ENCODE data around the gene CLEC4D. TPM values are rescaled to one million over a fixed set of nuclear protein-coding genes. Genes with fewer than 3 reads are reported as not detected.

Gene CLEC4D
- total RNA-seq, 1 experiment from 2014 or later: not detected

DNA sequence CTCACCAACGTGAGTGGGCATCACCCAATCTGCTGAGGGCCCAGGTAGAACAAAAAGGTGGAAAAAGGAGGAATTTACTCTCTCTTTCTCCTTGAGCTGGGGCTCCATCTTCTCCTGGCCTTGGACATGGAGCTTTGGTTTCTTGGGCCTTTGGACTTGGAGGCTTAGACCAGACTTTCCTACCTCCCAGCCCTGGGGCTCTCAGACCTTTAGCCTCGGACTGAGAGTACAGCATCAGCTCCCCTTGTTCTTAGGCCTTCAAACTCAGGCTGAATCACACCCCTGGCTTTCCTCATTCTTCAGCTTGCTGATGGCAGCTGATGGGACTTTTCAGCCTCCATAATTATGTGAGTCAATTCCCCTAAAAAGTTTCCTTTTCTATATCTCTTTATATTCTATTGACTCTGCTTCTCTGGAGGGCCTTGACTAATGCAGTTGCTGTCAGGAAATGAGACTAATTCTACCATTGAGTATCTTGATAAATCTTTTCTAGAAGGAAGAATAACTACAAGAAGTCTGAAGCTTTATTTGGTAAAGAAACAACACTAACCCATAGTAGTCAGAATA is 43.3 kb downstream of the CLEC4D start:
- Histone ChIP-seq H2AFZ (ENCODE audit: low read depth, low read length, poor library complexity, severe bottlenecking) (no peak overlapping the region), H3K4me1 (ENCODE audit: control insufficient read depth in 1 of 2, insufficient read depth in 2 of 2, low read length in 2 of 2) (peaks cover 0 to 7% of the 10 kb centered on the region in 2 experiments; a peak in 2 of 4 replicates), H3K27ac (ENCODE audit: low read depth, low read length) (no peak overlapping the region), H3K36me3 (ENCODE audit: control insufficient read depth in 1 of 2, insufficient read depth in 2 of 2, low read length in 2 of 2) (no peaks in the 10 kb centered on the region), H3K9me2 (ENCODE audit: insufficient read depth) (no peaks in the 10 kb centered on the region), H3K27me3 (ENCODE audit: insufficient read depth, low read length) (no peaks in the 10 kb centered on the region), H3K4me2 (ENCODE audit: low read length) (no peak overlapping the region), H3K79me2 (ENCODE audit: insufficient read depth, low read length) (no peaks in the 10 kb centered on the region), H3K9me3 (ENCODE audit: control insufficient read depth in 1 of 2, insufficient read depth in 1 of 2, low read depth in 1 of 2, low read length in 2 of 2) (no peaks in the 10 kb centered on the region), H4K20me1 (ENCODE audit: insufficient read depth) (no peaks in the 10 kb centered on the region), H3K4me3 (replicated peaks in 1 of 2; ENCODE audit: low read depth in 1 of 2, low read length in 2 of 2) (no peak overlapping the region), H3K9ac (ENCODE audit: low read length) (no peak overlapping the region)
- BruUV-seq (replicated peaks): no TSS peak
- DNase-seq (ENCODE audit: low read depth, low spot score) (no peak), ATAC-seq (no peak)
- intact Hi-C loops (cut with micrococcal nuclease): no loop called here
- TF ChIP-seq RAD21 (IDR thresholded peaks at IDR 0.05; ENCODE audit: low read depth) (no peak), EZH2 (IDR thresholded peaks at IDR 0.05) (no peak), POLR2A (IDR thresholded peaks at IDR 0.05; ENCODE audit: borderline replicate concordance, extremely low read depth, insufficient read depth, insufficient read length) (no peak), TCF7L2 (IDR thresholded peaks at IDR 0.05; ENCODE audit: borderline replicate concordance, extremely low read depth, insufficient read depth, insufficient read length) (no peak), SP1 (IDR thresholded peaks at IDR 0.05; ENCODE audit: low read depth) (no peak), SRF (IDR thresholded peaks at IDR 0.05; ENCODE audit: low read depth) (no peak), CBX3 (IDR thresholded peaks at IDR 0.05; ENCODE audit: low read depth) (no peak), FOSL1 (IDR thresholded peaks at IDR 0.05; ENCODE audit: low read depth) (no peak), POLR2AphosphoS5 (IDR thresholded peaks at IDR 0.05; ENCODE audit: low read depth, low read length) (no peak), YY1 (IDR thresholded peaks at IDR 0.05; ENCODE audit: extremely low read depth, insufficient replicate concordance, low read depth, low read length) (no peak), JUND (IDR thresholded peaks at IDR 0.05) (no peak)
- TF ChIP-seq, protein P1, sequence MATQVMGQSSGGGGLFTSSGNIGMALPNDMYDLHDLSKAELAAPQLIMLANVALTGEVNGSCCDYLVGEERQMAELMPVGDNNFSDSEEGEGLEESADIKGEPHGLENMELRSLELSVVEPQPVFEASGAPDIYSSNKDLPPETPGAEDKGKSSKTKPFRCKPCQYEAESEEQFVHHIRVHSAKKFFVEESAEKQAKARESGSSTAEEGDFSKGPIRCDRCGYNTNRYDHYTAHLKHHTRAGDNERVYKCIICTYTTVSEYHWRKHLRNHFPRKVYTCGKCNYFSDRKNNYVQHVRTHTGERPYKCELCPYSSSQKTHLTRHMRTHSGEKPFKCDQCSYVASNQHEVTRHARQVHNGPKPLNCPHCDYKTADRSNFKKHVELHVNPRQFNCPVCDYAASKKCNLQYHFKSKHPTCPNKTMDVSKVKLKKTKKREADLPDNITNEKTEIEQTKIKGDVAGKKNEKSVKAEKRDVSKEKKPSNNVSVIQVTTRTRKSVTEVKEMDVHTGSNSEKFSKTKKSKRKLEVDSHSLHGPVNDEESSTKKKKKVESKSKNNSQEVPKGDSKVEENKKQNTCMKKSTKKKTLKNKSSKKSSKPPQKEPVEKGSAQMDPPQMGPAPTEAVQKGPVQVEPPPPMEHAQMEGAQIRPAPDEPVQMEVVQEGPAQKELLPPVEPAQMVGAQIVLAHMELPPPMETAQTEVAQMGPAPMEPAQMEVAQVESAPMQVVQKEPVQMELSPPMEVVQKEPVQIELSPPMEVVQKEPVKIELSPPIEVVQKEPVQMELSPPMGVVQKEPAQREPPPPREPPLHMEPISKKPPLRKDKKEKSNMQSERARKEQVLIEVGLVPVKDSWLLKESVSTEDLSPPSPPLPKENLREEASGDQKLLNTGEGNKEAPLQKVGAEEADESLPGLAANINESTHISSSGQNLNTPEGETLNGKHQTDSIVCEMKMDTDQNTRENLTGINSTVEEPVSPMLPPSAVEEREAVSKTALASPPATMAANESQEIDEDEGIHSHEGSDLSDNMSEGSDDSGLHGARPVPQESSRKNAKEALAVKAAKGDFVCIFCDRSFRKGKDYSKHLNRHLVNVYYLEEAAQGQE (IDR thresholded peaks at IDR 0.05; ENCODE audit: low read depth): no peak
- TF ChIP-seq, protein P2, sequence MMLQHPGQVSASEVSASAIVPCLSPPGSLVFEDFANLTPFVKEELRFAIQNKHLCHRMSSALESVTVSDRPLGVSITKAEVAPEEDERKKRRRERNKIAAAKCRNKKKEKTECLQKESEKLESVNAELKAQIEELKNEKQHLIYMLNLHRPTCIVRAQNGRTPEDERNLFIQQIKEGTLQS (IDR thresholded peaks at IDR 0.05): no peak
- TF ChIP-seq, protein P3, sequence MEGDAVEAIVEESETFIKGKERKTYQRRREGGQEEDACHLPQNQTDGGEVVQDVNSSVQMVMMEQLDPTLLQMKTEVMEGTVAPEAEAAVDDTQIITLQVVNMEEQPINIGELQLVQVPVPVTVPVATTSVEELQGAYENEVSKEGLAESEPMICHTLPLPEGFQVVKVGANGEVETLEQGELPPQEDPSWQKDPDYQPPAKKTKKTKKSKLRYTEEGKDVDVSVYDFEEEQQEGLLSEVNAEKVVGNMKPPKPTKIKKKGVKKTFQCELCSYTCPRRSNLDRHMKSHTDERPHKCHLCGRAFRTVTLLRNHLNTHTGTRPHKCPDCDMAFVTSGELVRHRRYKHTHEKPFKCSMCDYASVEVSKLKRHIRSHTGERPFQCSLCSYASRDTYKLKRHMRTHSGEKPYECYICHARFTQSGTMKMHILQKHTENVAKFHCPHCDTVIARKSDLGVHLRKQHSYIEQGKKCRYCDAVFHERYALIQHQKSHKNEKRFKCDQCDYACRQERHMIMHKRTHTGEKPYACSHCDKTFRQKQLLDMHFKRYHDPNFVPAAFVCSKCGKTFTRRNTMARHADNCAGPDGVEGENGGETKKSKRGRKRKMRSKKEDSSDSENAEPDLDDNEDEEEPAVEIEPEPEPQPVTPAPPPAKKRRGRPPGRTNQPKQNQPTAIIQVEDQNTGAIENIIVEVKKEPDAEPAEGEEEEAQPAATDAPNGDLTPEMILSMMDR (IDR thresholded peaks at IDR 0.05 in 2 of 3, conservative IDR thresholded peaks at IDR 0.05 in 1 of 3; ENCODE audit: borderline replicate concordance in 1 of 3, insufficient read depth in 1 of 3, low read depth in 2 of 3, low read length in 2 of 3): no peak
- TF ChIP-seq, protein P4, sequence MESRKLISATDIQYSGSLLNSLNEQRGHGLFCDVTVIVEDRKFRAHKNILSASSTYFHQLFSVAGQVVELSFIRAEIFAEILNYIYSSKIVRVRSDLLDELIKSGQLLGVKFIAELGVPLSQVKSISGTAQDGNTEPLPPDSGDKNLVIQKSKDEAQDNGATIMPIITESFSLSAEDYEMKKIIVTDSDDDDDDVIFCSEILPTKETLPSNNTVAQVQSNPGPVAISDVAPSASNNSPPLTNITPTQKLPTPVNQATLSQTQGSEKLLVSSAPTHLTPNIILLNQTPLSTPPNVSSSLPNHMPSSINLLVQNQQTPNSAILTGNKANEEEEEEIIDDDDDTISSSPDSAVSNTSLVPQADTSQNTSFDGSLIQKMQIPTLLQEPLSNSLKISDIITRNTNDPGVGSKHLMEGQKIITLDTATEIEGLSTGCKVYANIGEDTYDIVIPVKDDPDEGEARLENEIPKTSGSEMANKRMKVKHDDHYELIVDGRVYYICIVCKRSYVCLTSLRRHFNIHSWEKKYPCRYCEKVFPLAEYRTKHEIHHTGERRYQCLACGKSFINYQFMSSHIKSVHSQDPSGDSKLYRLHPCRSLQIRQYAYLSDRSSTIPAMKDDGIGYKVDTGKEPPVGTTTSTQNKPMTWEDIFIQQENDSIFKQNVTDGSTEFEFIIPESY (IDR thresholded peaks at IDR 0.05; ENCODE audit: extremely low read depth, insufficient replicate concordance, low read length): no peak
- ChIA-PET POLR2A (no interaction called here), RAD21 (ENCODE audit: low non-redundant PET in 1 of 2, low total read pairs in 2 of 2, uncharacterized antibody in 2 of 2, unreplicated experiment in 2 of 2) (no interaction called here), CTCF (interaction anchor here (1.6 kb wide), 1 partner anchor 12 kb away, joined by 6 read pairs; no protein-coding TSS in a partner anchor)

All from HCT116 (cell line).